Tibial nerve (tissue), 4 donors: ENCODE measurements around the gene SPATC1L.

ENCODE experiments used
- CTCF ChIP-seq, 5 experiments: fragments of 200-600 bp in 3 of 5; fragments of 450-650 bp in 2 of 5; sonication (generic) in 3 of 5; IDR thresholded peaks; one replicate each; pipeline ENCODE4 v1.5.1; 2016 to 2019; ENCODE audit warnings: antibody characterized with exemption in 5 of 5, mild to moderate bottlenecking in 3 of 5, moderate library complexity in 2 of 5
- EP300 ChIP-seq, 2 donors: sonication (generic); formaldehyde crosslinking; IDR thresholded peaks; one replicate each; pipeline ENCODE4 v1.6.1; 2017; ENCODE audit warnings: antibody characterized with exemption in 2 of 2, mild to moderate bottlenecking in 1 of 2

- TF ChIP-seq CTCF (IDR thresholded peaks at IDR 0.05) (no peak), EP300 (IDR thresholded peaks at IDR 0.05) (no peak)
These were observed 28.6 kb upstream of the SPATC1L start for GRCh38 chr21:46212721-46213484.
